Measurements from ENCODE around the gene NEU2.

Gene NEU2

GRCh38 chr2:233079953-233080835 is 47.7 kb downstream of the NEU2 start:
- DNase-seq = no peak

- DNase-seq = no peak
These were observed 48.4 kb downstream of the NEU2 start for GRCh38 chr2:233080836-233081229.

- no peak for DNase-seq
These were observed 48.8 kb downstream of the NEU2 start for GRCh38 chr2:233081232-233081730.

- DNase-seq = no peak
These were observed 49.3 kb downstream of the NEU2 start for GRCh38 chr2:233081731-233082221.

- no peak for DNase-seq
These were observed 49.9 kb downstream of the NEU2 start for GRCh38 chr2:233082222-233082930.

- DNase-seq = no peak
These were observed 50.7 kb downstream of the NEU2 start for GRCh38 chr2:233082931-233083755.

- DNase-seq = no peak
These were observed 51.3 kb downstream of the NEU2 start for GRCh38 chr2:233083782-233084181.

GRCh38 chr2:233084488-233084887 is 52.0 kb downstream of the NEU2 start:
- no peak for DNase-seq
